SK-N-DZ (cell line): ENCODE measurements around the gene NR2E1. TPM values are rescaled to one million over a fixed set of nuclear protein-coding genes. Genes with fewer than 3 reads are reported as not detected.

ENCODE experiments used
- DNase-seq: peaks from one replicate; pipeline ENCODE4 v3.0.0-alpha.2; 2015; ENCODE audit warnings: low spot score
- polyA plus RNA-seq, 2 experiments: library from polyadenylated mRNA; depleted of rRNA; stranded (reverse); fragments of >200 nt; gene quantifications; 2 replicates each; pipeline ENCODE4 v1.2.3, GENCODE V29; 2014

Gene NR2E1
- polyA plus RNA-seq (2014; cell fraction: cytosol; rRNA removed) = not detected in 2 replicates
- not detected in 2 replicates for polyA plus RNA-seq (2014; cell fraction: nucleus; rRNA removed)

DNA sequence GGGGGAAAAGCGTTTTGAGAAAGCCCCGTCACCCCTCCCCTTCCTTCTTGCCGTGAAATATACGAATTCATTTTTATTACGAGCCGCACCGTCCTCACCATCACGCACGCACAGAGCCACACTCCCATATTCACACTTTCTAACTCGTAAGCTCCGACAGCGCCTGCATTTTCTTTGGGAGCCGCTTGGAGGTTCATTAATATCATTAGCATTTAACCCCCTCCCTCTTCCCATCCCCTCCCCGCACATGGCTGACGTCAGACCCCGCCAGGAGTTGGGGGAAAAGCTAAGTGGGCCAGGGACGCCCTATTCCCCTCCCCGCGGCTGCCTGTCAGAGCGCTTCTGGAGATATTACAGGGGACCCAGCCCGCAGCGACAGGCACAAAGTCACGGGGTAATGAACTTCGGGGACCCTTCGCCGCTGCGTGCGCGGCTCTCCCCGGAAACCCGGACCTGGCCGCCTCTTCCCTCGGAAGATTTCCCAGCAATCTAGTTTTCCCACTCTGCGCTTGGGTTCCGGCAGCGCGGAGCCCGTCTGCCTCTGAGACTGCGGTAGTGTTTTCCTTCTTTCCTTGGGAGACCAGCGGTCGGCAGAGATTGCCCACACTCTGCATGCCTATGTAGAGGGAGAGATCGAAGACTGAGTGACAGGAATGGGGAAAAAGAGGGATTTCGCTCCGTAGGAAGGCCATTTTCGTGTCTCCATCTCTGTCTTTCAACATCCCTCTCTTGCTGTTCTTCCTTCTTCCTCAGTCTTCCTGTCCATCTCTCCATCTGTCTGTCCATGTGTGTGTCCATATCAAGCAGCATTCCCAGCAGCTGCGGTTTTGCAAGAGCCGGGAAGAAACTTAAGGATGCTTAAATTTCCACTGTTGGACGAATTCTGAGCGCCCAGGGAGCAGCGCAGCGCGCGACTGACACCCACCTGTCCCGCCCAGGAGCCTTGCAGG is at the start of gene NR2E1:
Gene NR2E1 (plus strand): TSS at position 309 of the 950 bp plus-strand sequence. CDS start 744 bp downstream, outside the sequence.
- DNase-seq = no peak

- no peak for DNase-seq
These were observed 49.0 kb upstream of the NR2E1 start for GRCh38 chr6:108116546-108117426.

GRCh38 chr6:108117427-108118358 is 48.1 kb upstream of the NR2E1 start:
- DNase-seq = no peak

GRCh38 chr6:108118359-108118724 is 47.5 kb upstream of the NR2E1 start:
- no peak for DNase-seq

DNA sequence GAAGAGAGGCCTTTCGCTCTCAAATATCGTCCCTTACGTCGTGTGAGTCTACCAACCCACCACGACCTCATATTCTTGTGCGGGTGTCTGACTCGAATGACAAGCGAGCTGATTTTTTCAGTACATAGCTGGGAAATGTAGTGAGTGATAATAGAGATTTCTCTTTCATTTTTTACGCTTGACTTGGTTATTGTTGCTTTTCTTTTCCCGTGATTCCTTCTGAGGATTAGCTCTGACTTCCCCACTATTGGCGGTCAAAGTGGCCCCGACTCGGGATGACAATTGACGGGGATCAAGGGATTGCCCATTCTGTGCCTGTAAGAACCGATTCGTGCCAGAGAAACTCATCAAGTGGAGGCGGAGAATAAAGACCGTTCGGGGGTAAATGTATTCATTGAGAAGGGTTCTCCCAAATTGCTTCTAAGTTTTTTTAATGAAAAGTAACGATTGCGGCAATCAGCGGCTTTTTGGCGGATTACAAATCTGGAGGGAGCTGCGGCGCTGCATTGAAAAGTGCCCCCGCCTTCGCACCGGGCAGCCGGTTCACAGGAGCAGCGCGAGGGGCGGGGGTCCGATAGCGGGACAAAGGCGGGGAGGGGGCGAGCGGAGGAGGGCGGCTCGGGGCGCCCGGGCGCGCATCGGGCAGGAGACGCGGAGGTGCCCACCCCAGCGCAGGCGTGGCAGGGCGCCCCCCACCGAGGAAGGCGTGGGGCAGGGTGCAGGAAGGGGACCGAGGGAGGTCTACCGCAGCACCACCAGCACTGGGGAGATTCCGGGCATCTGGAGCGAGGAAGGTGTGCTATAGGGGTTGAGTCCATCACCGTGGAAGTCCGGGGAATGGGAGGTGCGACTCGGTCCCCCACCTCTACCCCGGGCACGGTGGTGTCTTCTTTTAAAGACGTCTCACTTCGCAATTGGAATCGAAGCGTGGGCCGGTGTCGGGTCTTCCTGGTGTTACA is 46.7 kb upstream of the NR2E1 start:
- no peak for DNase-seq

DNA sequence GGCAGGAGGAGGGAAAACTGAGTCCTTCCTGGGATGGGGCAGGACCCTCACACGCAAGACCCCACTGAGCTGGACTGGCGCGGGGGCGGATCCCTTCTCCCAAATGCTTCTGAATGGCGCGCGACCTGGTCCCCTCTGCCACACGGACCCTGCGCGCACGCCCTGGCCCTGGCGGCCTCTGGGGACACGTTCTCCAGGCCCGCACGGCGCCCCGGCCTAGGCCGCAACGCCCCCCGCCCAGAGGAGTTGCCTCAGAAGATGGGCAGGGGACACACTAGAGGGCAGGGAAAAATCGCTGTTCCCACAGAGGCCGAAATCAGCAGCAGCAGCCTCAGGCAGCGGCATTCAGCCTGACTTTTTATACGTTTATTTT is 46.1 kb upstream of the NR2E1 start:
- DNase-seq = no peak

DNA sequence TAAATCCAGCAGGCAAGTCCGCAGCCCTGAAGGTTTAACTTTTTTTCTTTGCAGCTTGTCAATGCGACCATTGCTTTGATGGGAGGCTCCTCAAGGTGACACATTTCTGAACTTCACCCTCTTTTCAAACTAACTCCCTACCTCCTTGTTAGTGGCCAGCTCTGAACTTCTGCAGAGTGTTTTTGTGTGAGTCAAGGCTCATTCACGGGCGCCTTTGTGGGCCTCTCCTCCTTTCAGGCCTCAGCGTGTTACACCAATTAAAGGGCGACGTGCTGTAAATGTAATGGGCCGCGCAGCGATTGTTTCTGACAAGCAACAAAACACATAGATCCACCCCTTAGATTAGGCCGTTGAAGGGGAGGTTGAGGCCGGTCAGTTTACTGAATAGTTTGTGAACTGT is 45.5 kb upstream of the NR2E1 start:
- no peak for DNase-seq

DNA sequence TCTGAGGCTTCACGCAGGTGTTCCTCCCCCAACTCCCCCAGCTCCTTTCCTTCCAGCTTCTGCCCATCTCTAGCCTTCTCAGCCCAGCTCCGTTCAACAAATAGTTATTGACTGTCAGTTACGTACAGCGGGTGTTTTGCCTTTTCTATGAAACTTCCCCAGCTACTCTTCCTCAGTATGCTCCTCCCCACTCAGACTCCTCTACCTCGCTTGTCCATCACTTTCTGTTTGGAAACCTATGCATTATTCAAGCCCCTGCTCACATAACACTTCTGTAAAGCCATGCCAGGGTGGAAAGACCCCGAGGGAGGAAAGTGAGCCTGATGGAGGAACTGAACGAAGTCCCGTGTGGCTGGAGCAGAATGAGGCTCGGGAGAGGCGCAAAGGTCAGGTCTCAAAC is 44.2 kb upstream of the NR2E1 start:
- DNase-seq = no peak

- DNase-seq = no peak
These were observed 42.3 kb upstream of the NR2E1 start for GRCh38 chr6:108123481-108123929.

DNA sequence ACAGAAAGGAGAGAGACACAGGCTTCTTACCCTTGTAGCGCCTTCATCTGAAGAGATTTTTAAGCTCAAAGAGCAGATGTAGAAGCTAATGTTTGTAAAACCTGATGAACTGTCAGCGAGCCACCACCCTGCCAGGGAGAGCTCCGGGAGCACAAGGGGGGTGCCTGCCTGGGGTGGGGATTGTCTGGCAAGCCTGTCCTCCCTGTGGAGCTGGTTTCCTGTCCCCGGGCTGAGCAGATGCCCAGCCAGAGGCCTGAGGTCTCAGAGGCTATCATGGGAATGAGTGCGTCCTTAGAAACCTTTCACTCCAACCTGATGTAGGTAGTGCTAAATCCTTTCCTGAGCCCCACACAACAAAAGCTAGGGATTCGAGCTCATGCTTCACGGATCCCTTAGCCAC is 41.9 kb upstream of the NR2E1 start:
- DNase-seq = no peak

GRCh38 chr6:108127056-108127455 is 38.8 kb upstream of the NR2E1 start:
- no peak for DNase-seq

DNA sequence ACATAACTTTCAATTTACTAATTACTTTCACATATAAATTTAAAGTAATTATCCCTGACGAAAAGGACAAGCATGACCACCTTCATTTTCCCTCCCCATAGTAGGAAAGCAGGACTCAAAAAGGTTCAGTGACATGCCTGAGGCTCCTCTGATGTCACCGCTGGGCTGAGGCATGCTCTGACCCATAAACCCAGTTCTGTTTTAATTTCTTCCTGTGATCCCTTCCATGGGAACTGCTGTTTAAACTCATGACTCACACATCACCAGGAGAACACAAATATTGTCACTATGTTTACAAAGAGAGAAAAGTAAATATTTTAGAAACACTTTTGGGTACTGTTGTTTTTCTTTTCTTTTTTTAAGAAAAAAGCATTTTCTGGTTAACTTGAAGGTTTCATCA is 38.0 kb upstream of the NR2E1 start:
- DNase-seq = no peak

GRCh38 chr6:108130262-108130661 is 35.6 kb upstream of the NR2E1 start:
- no peak for DNase-seq

DNA sequence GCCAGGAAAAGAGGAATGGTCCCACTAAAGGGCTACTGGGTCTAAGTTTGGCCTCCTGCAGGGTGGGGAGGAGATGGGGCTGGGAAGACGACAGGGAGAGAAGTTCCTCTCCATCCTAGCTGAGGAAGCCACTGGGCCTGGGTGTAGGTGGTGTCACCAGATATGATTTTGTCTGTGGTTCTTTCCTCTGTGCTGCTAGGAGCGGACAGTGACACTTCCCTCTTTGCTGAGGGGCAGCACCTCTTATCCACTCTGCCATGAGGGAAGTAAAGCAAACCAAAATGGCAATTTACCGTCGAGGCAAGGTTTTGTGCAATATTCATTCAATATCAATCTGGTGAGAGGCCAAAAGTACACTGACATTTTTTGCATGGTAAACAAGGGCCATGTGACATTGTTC is 33.0 kb upstream of the NR2E1 start:
- DNase-seq = no peak

DNA sequence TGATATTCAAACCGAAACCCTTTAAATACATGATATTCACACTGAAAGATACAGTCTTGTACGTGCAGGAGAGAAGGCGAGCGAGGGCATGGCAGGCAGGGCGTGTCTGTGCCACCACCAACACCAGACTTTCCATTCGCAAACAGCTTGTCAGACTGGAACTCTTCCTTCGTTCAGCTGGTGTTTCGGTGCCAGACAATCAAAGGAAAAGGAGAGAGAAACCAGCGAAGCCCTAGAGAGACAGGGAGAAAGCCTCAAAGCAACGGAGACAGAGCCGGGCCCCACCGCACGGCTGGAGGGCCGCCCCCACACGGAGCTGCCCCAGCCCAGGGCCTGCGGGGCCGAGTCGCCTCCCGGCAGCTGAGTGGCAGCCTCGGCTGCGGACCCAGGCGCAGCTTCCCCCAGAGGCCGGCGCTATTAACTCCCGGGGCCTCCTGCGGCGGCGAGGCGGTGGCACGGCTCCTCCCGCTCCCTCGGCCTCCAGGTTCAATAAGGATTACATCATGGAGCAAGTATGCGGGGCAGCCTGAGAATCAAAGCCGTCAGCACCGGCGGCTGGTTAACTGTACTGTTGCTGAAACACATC is 32.1 kb upstream of the NR2E1 start:
- peak; percentile 70 for DNase-seq

DNA sequence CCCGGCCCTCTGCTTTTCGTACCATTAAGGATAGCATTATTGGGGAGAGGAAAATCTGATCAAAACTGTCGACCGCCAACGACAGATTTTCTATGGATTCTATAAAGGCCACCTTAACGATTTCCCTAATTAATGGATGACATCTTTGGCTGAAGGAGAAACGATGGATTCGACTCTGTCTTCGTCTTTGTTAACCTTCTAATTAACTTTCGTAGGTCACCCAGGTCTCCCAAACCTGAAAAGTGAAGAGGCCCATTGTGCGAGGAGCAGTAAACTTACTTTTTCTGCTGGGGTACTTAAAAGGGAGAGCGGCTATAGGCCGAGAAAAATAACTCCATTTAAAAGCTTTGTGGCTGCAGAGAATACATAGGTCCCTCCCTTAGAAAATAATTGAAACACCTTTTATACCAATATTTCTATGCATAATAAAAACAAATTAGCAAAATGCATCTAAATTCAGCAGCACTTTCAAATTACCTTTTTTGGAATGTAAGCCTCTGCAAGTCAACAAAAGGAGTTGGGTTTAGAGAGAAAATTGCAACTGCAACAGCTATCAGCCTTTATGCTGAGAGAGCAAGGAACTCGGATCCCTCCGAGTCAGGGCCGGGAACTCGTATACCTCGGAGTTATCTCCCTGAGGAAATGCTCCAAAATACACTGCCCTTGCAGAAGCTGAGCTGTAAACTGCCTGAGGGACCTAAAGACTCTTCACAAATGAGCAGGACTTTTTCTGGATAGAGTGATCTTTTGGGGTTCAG is 31.4 kb upstream of the NR2E1 start:
- no peak for DNase-seq

DNA sequence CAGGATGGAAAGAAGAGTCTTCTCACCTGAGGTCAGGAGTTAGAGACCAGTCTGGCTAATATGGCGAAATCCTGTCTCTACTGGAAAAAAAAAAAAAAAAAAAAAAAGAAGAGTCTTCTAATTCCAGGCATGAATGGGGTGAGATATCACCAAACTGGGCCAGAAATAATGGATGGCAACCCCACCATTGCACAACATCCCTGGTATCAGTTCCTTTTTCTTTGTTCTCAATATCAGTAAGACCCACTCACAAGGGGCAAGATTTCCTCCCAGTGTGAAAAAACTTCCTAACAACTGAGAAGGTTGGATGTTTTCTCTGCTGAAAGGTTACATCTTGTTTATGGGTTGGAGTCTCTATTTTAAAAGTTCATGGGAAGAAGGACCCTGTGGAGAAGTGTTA is 23.6 kb upstream of the NR2E1 start:
- DNase-seq = no peak

DNA sequence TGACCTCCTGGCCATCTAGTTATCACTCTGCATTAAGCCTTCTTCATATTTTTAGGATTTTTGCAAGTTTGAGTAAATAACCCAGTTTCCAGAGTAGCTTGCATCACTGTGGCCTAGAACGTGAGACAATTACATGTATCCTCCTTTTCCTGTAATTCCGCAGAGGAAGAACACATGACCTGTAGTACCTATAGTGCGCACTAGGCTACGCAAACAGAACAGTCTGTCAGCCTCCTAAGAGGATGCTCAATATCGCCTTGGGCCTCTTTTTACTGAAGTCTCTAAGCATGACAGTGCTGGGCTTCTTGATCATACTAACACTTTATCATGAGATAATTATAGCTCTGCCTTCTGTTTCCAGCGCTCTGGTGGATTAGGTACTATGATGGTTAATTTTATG is 20.2 kb upstream of the NR2E1 start:
- DNase-seq = no peak

- DNase-seq = no peak
These were observed 13.4 kb upstream of the NR2E1 start for GRCh38 chr6:108152446-108152845.
